GM18520 (cell line): Measurements from ENCODE around the gene GCGR.

ENCODE experiments used
- ATAC-seq: cut with Tn5 transposase; IDR thresholded peaks from one replicate; pipeline ENCODE4 v1.9.1; 2021; ENCODE audit not compliant: unreplicated experiment

The GCGR gene

DNA sequence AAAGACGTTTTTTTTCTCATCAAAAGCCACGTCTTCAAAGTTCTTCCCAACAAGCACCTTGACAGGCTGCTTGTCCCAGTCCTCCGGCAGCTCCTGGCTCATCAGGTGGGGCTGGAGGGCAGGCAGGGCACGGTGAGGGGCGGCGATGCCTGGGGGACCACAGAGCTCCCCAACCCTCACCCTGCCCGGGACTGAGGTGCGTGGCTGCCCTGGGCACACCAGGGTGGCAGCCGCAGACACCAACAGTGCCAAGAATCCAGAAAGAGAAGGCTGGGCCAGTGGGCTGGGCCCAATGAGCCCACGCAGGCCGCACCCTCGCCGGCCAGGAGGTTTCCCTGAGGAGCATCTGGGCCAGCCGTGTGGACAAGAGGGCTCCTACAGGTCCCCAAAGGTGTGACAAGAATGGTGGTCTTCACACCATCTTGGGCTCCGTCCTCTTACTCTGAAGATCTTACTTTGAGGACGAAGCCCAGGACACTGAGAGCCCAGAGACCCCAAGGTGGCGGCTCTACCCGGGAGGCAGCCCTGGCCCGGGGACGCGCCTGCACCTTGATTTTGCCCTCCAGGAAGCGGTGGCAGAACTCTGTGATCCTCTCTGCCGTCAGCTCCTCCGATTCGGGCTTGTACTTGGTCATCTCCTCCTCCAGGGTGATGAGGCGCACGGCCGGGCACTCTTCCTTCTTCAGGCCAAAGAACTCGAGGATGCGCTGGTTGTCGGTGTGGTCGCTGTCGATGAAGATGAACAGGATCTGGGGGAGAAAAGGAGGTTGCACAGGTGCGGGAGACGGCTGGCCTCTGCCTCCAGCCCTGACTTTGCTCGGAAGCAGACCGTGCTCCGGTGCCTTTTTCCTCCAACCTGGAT lies 42.2 kb downstream of the GCGR start:
- no peak for ATAC-seq

DNA sequence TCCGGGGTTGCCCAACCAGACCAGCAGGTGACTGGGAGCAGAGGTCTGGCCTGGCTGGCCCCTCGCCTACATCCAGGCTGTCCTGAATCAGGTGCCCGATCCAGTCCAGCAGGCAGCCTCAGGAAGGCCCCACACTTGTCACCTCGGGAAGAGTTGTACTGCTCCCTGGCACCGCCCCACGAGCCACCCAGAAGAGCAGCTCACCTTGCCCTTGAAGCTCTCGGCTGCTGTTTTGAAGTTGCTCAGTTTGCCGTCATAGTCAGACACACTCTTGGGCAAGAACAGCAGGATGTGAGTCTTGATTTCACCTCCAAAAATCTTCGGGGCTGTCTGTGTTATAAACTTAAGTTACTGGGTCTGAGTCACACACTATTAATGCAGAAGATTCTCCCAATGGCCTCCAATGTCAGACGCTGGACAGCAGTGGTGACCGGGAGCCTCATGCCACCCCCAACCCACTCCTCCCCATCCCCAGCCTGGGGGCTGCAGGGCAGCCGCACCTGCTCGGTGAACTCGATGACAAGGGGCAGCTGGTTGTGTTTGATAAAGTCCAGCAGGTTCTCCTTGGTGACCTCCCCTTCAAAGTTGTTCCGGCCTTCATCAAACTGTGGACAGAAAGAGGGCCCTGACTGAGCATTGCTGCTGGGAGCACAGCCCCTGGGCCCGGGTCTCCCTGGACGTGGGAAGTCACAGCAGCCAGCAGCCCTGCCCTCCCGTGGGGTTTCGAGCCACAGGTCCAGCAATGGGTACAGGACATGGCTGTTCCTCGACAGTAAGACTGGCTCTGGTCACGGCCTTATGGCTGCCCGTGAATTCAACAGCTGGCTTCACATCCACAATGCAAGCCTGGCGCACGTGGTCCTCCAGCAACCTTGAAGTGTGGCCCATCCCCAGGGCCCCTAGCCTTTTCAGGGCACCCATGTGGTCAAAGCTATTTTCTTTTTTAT lies 43.1 kb downstream of the GCGR start:
- ATAC-seq = no peak

DNA sequence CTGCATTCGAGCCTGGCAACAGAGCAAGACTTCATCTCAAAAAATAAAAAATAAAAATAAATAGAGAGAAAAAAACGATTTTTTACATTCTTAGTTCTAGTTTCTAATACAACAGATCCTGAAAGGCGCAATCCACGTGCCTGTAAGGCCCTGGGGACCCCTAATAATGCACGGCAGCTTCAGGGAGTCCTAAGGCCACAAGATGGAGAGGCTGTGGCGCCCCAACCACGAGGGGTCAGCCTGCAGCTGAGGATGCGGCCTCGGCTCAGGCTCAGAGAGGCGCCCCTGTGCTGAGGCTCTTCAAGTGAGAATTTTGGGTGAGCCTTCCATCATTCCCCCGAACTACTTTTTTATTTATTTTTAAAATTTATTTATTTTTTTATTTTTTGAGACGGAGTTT lies 45.5 kb downstream of the GCGR start:
- no peak for ATAC-seq

DNA sequence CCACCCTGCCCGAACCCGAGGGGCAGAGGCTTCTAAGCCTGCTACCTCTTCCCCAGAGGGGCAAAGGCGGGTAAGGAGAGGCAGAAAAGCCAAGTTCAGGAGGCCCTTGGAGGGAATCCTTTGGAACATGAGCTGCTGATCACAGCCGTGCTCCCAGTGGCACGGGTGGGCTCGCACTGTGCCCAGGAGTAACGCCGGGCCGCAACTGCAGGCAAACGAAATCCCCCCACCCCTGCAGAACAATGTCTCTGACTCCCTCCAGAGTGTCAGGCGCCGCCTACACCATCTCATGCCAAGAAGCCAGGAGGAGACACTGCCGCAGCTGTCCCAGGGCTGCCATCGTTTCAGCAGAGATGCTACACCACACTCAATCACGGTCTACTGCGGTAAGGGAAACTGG lies 47.5 kb downstream of the GCGR start:
- ATAC-seq = no peak

DNA sequence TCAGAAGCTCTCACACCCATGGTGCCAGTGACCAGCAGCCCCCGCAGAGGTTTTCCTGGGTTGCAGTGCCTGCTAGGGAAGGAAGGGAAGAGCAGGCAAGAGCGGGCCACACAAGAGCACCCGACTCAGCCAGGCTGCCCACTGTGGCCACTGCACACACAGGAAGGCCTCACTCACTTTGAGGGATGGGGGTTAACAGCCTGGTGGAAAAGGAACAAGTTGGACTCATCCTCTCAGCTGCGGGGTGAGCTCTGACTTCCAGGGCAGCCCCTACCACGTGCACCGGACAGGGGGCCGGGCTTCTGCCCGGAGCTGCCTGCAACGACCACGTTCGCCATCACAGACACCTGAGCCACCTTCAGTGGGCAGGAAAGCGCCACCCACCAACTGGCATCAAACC lies 48.3 kb downstream of the GCGR start:
- ATAC-seq = no peak

DNA sequence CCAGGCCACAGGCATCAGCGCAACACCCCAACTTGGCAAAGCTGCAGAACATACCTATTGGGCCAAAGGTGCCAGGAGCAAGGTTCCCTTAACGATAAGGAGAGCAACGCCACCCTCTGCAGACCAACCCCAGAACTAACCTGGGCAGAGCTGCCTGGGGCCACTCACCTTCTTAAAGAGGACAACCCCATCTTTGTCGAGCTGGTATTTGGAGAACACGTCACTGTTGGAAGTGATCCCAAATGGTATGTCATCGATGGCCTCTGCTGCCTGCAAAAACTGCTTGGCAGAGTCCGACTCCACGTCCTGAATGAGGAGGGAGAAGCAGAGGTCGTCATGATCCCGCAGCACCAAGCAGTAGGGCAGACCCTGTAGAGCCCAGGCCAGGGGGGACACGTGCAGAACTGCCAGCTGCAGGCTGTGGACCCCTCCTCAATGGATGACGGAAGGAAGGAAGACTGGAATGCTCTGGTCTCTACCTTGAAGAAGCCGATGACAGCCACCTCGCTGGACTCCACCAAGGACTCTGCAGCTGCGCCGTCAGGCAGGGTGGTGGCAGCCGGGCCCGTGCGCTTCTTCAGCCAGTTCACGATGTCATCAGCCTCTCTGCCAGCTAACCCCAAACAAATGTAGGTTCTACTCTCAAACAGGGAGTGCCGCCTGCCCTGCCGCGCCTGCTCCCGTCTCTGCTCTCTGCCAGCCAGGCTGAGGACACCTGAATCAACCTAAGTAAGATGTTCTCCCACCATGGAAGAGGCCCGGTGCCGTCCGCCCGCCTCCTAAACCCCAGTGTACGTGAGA lies 51.2 kb downstream of the GCGR start:
- ATAC-seq = no peak

DNA sequence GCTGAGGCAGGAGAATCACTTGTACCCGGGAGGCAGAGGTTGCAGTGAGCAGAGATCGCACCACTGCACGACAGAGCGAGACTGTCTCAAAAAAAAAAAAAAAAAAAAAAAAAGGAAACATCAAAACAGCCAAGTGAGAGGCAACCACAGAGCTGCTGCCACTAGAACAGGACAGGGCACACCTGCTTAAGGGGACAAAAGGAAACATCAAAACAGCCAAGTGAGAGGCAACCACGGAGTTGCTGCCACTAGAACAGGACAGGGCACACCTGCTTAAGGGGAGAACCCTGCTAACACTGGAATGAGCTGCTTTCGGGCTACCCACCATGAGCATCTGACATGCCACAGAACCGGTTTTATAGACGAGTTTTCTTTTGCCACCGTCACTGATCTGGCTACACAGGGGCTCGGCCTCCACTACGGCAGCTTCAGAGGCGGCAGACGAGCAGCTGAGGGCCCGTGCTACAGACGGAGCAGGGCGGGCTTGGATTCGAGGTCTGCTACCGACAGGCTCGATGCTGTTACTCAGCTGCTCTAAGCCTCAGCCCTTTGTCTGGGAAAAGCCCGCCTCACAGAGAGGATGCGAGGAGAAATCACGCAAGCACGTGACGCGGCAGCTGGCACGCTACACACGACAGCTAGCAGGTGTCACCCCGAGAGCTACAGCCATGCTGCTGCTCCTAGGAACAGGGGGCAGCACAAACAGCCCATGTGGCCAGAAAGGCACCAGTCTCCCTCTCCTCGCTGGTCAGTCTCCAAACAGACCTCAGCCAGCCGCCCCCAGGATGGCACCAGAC lies 54.4 kb downstream of the GCGR start:
- no peak for ATAC-seq

DNA sequence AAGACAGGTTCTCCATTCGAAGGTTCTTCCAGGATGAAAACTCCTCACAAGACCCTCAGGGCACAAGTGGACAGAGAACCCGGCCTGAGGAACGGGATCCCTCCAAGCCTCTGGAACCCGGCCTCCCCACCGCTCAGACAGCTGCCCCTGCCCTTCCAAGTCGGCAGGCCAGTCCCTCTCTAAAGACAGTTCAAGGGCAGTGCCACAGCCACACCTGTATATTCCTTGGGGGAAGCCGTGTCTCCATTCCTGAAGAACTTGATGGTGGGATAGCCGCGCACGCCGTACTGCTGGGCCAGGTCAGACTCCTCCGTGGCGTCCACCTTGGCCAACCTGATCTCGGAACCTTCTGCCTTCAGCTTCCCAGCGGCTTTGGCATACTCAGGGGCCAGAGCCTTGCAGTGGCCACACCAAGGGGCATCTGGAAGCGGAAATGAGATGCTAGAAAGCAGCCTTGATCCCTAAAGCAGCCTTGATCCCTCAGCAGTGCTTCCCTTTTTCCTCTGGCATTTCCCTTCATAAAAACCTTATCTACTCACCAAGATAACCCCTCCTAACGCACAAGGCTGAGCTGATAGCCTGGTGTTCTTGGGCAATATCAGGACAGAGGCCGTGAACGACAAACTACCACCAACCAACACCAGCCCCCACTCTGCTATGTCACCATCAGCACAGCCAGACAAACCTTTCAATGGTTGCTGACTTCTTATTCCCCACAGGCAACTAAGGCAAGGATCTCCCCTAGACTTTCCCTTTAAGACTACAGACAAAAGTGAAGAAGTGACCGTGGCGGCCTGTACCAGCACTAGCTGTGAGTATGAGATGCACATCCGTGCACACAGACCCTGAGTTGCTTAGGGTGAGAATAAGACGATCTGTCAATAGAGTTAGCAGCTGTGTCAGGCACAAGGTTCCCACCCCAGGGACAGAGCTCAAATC lies 55.3 kb downstream of the GCGR start:
- no peak for ATAC-seq

DNA sequence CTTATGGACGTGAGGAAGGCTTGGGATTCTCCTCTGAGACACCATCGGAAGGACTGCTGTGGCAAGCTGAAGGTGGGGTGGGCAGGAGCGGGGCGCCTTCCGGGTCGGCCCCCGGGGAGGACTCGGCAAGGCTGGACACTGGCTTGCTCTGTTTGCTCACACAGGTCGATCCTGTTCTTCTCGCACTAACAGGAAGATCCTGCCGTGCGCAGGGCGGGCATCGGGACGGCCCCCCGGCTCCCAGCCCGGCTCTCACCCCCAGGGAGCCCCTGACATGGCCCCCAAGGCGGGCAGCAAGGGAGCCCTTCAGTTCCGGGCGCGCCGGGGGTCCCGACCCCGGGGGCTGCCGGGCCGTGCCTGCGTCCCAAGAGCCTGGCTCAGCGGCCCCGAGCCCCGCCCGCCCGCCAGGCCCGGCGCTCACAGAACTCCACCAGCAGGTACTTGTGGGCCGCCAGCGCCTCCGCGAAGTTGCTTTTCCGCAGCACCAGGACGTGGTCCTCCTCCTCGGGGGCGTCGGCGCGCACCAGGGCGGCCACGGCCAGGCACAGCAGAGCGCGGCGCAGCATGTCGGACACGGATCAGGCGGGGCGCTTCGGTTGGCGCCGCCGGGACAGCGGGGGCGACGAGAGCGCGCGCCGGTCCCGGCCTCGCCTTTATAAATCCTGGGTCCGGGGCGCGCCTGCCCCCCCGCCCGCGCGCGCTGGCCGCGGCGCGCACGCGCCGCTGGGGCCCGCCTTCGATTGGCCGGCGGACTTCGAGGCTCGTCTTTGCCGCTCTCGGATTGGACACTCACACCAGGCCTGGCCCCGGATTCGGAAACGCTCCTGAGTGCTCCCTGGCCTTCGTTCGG lies 56.2 kb downstream of the GCGR start, which contains the start of gene P4HB:
P4HB (minus strand) TSS at position 630 of the 850 bp plus-strand sequence; CDS start at position 566, 64 bp downstream.
- no peak for ATAC-seq

DNA sequence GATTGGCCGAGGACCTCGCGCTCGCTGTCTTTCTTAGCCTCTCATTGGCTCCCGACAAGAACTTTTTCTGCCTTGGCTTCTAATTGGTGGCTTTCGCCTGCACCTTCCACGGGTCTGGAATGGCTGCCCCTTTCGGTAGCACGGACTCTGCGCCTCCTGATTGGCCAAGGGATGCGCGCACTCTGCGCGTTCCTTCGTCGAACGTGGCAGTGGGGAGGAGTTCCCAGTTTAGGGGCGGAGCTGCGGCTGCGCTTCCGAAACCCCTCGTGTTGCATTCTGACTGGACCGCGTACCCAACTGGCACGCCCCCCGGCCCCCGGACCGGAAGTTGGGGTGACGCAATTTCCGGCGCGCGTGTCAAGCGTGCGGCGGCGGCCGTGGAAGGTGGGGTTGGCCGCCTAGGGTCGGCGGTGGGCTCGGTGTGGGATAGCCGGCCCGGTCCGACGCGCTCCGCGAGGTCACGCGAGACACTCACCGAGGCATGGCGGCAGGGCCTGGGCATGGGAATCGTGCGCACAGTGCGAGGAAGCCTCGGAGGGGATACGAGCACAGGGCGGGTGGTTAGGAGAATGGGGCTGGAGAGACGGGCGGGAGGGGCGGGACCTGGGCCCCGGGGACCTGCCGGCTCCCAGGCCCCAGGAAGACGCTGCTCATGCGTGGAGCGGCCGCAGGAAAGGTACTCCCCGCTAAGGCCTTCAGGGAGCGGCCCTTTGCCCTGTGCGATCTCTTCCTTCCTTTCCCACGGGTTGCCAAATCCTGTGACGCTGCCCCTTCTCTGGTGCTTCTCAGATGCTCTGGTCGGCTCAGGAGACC lies 57.0 kb downstream of the GCGR start:
- peak; percentile 79 for ATAC-seq

DNA sequence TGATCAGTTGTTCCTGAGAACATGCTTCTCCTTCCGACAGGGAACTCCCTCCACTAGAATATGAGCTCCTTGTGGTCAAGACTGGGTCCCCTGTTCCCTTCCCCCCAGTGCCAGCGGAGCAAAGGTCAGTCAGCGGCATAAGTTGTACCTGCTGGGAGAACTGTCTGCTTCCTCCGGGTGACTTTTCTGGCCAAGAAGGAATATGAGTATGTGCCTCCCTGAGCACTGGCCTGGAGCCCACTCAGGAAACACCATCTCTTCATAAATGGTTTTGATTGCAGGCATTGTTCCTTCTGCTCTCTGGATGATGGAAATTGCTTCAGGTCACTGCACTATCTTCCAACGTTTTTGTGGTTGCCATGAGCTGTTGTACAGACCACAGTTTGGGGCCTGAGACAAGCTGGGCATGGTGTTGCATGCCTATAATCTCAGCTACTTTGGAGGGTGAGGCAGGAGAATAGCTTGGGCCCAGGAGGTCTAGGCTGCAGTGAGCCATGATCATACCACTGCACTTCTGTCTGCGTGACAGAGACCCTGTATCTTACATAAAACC lies 59.2 kb downstream of the GCGR start:
- no peak for ATAC-seq
